ENCODE measurements around the gene FOXD3. TPM values are rescaled to one million over a fixed set of nuclear protein-coding genes. Genes with fewer than 3 reads are reported as not detected.
A peak's percentile ranks its signal among the peaks of the same experiment; 100 is the strongest.

FOXD3 gene
- total RNA-seq, 1 experiment from 2014 or later, result 25.8 TPM

DNA sequence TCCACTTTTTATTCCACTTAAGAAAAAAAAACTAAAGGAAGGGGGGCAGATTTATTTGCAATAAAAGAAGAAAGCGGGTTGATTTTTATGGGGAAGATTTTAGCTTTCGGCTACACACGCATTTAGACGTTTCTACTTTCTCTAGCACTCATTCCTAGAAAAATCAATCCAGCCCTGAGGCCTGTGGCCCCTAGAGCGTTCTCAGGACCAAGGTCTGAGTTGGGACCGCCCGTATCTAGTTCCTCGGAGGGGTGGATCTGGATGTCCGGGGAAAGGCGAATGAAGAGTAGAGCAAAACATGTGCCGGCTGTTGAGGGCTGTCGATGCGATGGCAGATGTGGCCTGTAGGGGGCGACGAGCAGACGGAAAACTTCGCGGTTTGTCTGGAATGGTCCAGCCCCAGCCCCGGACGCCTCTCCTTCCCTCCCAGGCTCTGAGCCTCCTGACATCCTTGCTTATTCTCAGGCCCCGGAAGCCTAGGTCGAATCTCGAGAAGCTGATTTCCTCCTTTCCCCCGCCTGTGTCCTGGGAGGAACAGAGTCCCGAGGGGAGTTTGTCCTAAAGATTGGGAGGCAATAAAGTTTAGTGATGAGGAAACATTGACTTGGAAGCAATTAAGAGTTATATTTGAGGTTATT lies 5.2 kb downstream of the FOXD3 start:
- peak overlapping the region; percentile 81 to 96 for H3K4me3 Mint-ChIP-seq

More for the DNA sequence above, 5.2 kb downstream of the FOXD3 start:
- no peaks in the 10 kb centered on the region for H3K9me3 ChIP-seq (ENCODE audit: control insufficient read depth, low read depth, low read length)
- H2BK20ac ChIP-seq (ENCODE audit: low read depth, low read length, poor library complexity, severe bottlenecking), result no peak overlapping the region
- Mint-ChIP-seq H3K27me3 (ENCODE audit: low read depth) (peaks cover 85% of the 10 kb centered on the region), H3K27ac (peak overlapping the region in 1 of 3 experiments; percentile 2; a peak in 1 of 7 replicates), H3K9me3 (peaks cover 0 to 2% of the 10 kb centered on the region in 2 experiments; a peak in 3 of 5 replicates), H3K4me1 (peaks cover 53 to 64% of the 10 kb centered on the region in 2 experiments), H3K36me3 (ENCODE audit: insufficient read depth in 1 of 3, low read depth in 3 of 3) (peaks cover 0 to 3% (median 0%) of the 10 kb centered on the region in 3 experiments; a peak in 3 of 7 replicates)
- H3K14ac ChIP-seq (ENCODE audit: insufficient read depth, low read length), result no peak overlapping the region
- H4K91ac ChIP-seq (ENCODE audit: insufficient read length, low read depth, low read length), result no peak overlapping the region
- TF ChIP-seq, protein P1, sequence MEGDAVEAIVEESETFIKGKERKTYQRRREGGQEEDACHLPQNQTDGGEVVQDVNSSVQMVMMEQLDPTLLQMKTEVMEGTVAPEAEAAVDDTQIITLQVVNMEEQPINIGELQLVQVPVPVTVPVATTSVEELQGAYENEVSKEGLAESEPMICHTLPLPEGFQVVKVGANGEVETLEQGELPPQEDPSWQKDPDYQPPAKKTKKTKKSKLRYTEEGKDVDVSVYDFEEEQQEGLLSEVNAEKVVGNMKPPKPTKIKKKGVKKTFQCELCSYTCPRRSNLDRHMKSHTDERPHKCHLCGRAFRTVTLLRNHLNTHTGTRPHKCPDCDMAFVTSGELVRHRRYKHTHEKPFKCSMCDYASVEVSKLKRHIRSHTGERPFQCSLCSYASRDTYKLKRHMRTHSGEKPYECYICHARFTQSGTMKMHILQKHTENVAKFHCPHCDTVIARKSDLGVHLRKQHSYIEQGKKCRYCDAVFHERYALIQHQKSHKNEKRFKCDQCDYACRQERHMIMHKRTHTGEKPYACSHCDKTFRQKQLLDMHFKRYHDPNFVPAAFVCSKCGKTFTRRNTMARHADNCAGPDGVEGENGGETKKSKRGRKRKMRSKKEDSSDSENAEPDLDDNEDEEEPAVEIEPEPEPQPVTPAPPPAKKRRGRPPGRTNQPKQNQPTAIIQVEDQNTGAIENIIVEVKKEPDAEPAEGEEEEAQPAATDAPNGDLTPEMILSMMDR (conservative IDR thresholded peaks at IDR 0.05), result peak; percentile 94
- no peak overlapping the region for H2AK5ac ChIP-seq (ENCODE audit: insufficient read length, low read length)
- H3K4me2 ChIP-seq (ENCODE audit: insufficient read depth, insufficient read length, low read length), result peak overlapping the region; percentile 83
- H3K9ac ChIP-seq (ENCODE audit: extremely low read depth, insufficient read length, low read length), result no peak overlapping the region
- H3K79me1 ChIP-seq (ENCODE audit: insufficient read depth, low read depth, low read length, poor library complexity, severe bottlenecking), result no peaks in the 10 kb centered on the region
- no peak overlapping the region for H3K23ac ChIP-seq (ENCODE audit: insufficient read length, low read depth, low read length)
- H2BK120ac ChIP-seq (ENCODE audit: low read depth, low read length, poor library complexity, severe bottlenecking), result no peak overlapping the region
- no peak overlapping the region for H3K56ac ChIP-seq (ENCODE audit: insufficient read length, low read depth, low read length)
- H3T11ph ChIP-seq (ENCODE audit: low read length), result no peak overlapping the region
- no peak overlapping the region for H2BK15ac ChIP-seq (ENCODE audit: low read depth, low read length)
- peaks cover 42% of the 10 kb centered on the region for H3K23me2 ChIP-seq (ENCODE audit: insufficient read length, low read depth, low read length, poor library complexity, severe bottlenecking)
- H3K27ac ChIP-seq (ENCODE audit: insufficient read length, low read depth, low read length), result no peak overlapping the region
- peaks cover 19% of the 10 kb centered on the region; the same call in 1 of the 2 replicates for H3K4me1 ChIP-seq (ENCODE audit: insufficient read depth, low read length)
- H3K4ac ChIP-seq (ENCODE audit: low read depth, low read length), result no peak overlapping the region
- H2BK5ac ChIP-seq (ENCODE audit: insufficient read length, low read length), result no peak overlapping the region
- H2AFZ ChIP-seq (ENCODE audit: low read length), result no peak overlapping the region
- H4K5ac ChIP-seq (ENCODE audit: insufficient read length, low read depth, low read length), result no peak overlapping the region
- no peaks in the 10 kb centered on the region for H4K20me1 ChIP-seq (ENCODE audit: control insufficient read depth, insufficient read depth, insufficient read length)
- H4K8ac ChIP-seq (replicated peaks; ENCODE audit: insufficient read length, low read depth, low read length), result no peak overlapping the region
- H3K18ac ChIP-seq (ENCODE audit: insufficient read length, low read depth, low read length), result no peak overlapping the region
- no peaks in the 10 kb centered on the region; the same call in 1 of the 2 replicates for H3K79me2 ChIP-seq (ENCODE audit: insufficient read depth, low read length)
- H2BK12ac ChIP-seq (ENCODE audit: insufficient read length, low read depth, low read length), result no peak overlapping the region
- WGBS (ENCODE audit: extremely low coverage, insufficient read length, low lambda C conversion rate), result no CpG with 5 or more reads among the region's 25 CpGs
- peak; percentile 93 for DNase-seq
- peaks cover 14% of the 10 kb centered on the region; the same call in 1 of the 2 replicates for H3K27me3 ChIP-seq (ENCODE audit: insufficient read depth, low read length)

All from H9 (cell line).